Adrenal gland (tissue), 5 donors: ENCODE measurements around the gene KDM4B.

Source experiments
- CTCF ChIP-seq, 6 experiments: fragments of 450-650 bp in 4 of 6; fragments of 200-600 bp in 2 of 6; sonication (generic) in 1 of 6; IDR thresholded peaks; 1 replicate in 5 of 6; 2 replicates in 1 of 6; pipeline versions ENCODE4 v1.5.1 to v1.8.0; 2016 to 2021; ENCODE audit warnings: antibody characterized with exemption in 6 of 6, mild to moderate bottlenecking in 2 of 6, moderate library complexity in 1 of 6
- POLR2A ChIP-seq, 2 donors: fragments of 450-650 bp; IDR thresholded peaks; one replicate each; pipeline ENCODE4 v1.6.1; 2017; ENCODE audit warnings: antibody characterized with exemption in 2 of 2, mild to moderate bottlenecking in 2 of 2, moderate library complexity in 1 of 2
- donor health status: DM: no; HTN: no; CAD: no.

DNA sequence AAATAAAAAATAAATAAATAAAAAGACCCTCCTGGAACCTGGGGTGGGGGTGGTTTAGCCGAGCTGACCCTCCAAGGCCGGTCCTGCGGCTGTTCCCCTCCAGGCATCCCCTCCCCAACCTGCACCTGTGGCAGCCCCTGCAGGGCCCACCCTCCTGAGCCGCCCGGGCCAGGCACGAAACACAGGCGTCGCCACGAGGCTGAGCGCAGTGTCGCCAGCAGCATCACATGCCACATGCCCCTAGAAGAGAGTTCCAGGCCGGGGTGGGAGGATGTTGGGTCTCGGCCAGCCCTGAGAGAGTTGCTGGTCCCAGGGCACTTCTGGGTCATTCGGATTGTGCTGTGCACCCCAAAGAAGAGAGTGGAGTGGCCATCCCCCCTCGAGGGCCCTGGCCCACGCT is 82.0 kb downstream of the KDM4B start:
- TF ChIP-seq CTCF (IDR thresholded peaks at IDR 0.05) (no peak), POLR2A (IDR thresholded peaks at IDR 0.05) (no peak)
